ENCODE measurements around the gene C1R. TPM values are rescaled to one million over a fixed set of nuclear protein-coding genes. Genes with fewer than 3 reads are reported as not detected.

Gene C1R
- total RNA-seq, 1 donor from 2014 or later = 0.78 TPM

DNA sequence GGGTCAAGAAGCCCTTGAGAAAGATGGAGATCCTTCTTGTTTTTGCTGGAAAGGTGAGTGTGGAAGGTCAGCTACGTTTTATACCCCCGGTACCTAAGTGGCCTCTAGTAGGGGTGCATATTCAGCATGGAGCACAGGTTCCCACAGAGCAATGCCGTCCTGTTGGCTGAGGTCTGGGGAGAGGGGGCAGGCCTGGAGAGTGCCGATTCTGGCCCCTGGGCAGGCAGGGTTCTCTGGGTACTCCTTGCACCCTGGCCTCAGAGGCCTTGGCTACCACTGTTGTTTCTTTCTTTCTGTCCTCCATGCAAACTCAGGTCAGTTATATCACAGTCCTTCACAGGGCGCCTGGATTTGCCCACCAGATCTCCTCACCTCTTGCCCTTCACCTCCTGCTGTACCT is 27.9 kb upstream of the C1R start:
- DNase-seq (no peak), ATAC-seq (ENCODE audit: low read depth) (no peak)
- CTCF ChIA-PET = interaction anchor here (0.6 to 1.1 kb wide), 2 partner anchors 11 to 631 kb away, joined by 3 read pairs; partner anchors contain the start of gene C1RL
- Mint-ChIP-seq H3K4me1 (no peaks in the 10 kb centered on the region), H3K9me3 (no peaks in the 10 kb centered on the region), H3K36me3 (ENCODE audit: low read depth) (peaks cover 10% of the 10 kb centered on the region), H3K4me3 (no peak overlapping the region), H3K27me3 (no peaks in the 10 kb centered on the region), H3K27ac (no peak overlapping the region)
- POLR2A ChIA-PET = no interaction called here
- TF ChIP-seq, protein P1, sequence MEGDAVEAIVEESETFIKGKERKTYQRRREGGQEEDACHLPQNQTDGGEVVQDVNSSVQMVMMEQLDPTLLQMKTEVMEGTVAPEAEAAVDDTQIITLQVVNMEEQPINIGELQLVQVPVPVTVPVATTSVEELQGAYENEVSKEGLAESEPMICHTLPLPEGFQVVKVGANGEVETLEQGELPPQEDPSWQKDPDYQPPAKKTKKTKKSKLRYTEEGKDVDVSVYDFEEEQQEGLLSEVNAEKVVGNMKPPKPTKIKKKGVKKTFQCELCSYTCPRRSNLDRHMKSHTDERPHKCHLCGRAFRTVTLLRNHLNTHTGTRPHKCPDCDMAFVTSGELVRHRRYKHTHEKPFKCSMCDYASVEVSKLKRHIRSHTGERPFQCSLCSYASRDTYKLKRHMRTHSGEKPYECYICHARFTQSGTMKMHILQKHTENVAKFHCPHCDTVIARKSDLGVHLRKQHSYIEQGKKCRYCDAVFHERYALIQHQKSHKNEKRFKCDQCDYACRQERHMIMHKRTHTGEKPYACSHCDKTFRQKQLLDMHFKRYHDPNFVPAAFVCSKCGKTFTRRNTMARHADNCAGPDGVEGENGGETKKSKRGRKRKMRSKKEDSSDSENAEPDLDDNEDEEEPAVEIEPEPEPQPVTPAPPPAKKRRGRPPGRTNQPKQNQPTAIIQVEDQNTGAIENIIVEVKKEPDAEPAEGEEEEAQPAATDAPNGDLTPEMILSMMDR (IDR thresholded peaks at IDR 0.05) = no peak
- intact Hi-C loops (cut with micrococcal nuclease) = no loop called here

GRCh38 chr12:7118881-7119280 is 26.6 kb upstream of the C1R start:
- intact Hi-C loops (cut with micrococcal nuclease) = no loop called here
- H3K36me3 Mint-ChIP-seq (ENCODE audit: low read depth) = peaks cover 19% of the 10 kb centered on the region
- H3K9me3 Mint-ChIP-seq = no peaks in the 10 kb centered on the region
- no peak overlapping the region for H3K4me3 Mint-ChIP-seq
- no peak overlapping the region for H3K27ac Mint-ChIP-seq
- ChIA-PET CTCF (no interaction called here), POLR2A (interaction anchor here (0.7 kb wide), 1 partner anchor 17 kb away, joined by 6 read pairs; no protein-coding TSS in a partner anchor)
- no peaks in the 10 kb centered on the region for H3K4me1 Mint-ChIP-seq
- no peaks in the 10 kb centered on the region for H3K27me3 Mint-ChIP-seq
- DNase-seq (no peak), ATAC-seq (ENCODE audit: low read depth) (no peak)
- TF ChIP-seq, protein P1 (IDR thresholded peaks at IDR 0.05) = no peak

DNA sequence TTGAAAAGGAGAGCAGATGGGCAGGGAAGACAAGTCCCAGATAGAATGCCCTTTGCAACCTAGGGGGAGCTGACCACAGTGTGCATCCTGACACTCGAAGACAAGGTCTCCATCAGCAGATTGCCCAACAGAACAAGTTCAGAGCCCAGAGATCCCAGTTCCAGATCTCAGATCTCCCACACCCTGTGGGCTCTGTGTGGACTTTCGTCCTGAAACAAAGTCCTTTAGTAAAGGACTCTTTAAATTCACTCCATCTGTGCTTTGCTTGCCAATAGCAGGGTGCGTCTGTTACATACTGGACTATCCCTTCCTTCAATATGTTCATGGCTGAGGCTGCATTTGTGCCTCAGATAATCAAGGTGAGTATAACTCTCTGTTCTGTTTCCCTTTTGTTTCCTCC is 25.4 kb upstream of the C1R start:
- intact Hi-C loops (cut with micrococcal nuclease) = no loop called here
- POLR2A ChIA-PET = no interaction called here
- peaks cover 5% of the 10 kb centered on the region for H3K4me1 Mint-ChIP-seq
- H3K36me3 Mint-ChIP-seq (ENCODE audit: low read depth) = peaks cover 19% of the 10 kb centered on the region
- H3K27ac Mint-ChIP-seq = no peak overlapping the region
- TF ChIP-seq, protein P1 (IDR thresholded peaks at IDR 0.05) = no peak
- H3K9me3 Mint-ChIP-seq = no peaks in the 10 kb centered on the region
- DNase-seq (no peak), ATAC-seq (ENCODE audit: low read depth) (no peak)
- CTCF ChIA-PET = interaction anchor here (1.3 kb wide), 1 partner anchor 9 kb away, joined by 5 read pairs; the partner anchor contains the start of gene C1RL
- no peaks in the 10 kb centered on the region for H3K27me3 Mint-ChIP-seq
- H3K4me3 Mint-ChIP-seq = no peak overlapping the region

DNA sequence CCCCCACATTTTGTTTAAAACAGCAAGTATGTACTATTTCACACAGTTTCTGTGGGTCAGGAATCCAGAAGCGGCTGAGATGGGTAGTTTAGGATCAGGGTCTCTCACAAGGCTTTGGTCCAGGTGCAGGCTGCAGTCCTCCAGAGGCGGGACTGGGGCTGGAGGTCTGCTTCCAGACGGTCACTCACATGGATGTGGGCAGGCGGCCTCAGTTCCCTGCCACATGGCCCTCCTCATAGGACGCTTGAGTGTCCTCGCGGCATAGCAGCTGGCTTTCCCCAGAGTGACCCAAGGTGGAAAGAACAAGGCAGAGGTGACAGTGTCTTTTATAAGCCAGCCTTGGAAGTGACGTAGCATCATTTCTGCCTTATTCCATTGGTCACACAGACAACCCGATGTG is 24.7 kb upstream of the C1R start:
- Mint-ChIP-seq H3K27me3 (no peaks in the 10 kb centered on the region), H3K36me3 (ENCODE audit: low read depth) (peaks cover 19% of the 10 kb centered on the region), H3K9me3 (no peaks in the 10 kb centered on the region), H3K4me3 (no peak overlapping the region), H3K27ac (no peak overlapping the region), H3K4me1 (peaks cover 5% of the 10 kb centered on the region)
- intact Hi-C loops (cut with micrococcal nuclease) = no loop called here
- no peak for DNase-seq
- TF ChIP-seq, protein P1 (IDR thresholded peaks at IDR 0.05) = no peak
- CTCF ChIA-PET = interaction anchor here (0.9 kb wide), 1 partner anchor 247 kb away, joined by 3 read pairs; no protein-coding TSS in a partner anchor
- ATAC-seq (ENCODE audit: low read depth) = no peak
- POLR2A ChIA-PET = no interaction called here

DNA sequence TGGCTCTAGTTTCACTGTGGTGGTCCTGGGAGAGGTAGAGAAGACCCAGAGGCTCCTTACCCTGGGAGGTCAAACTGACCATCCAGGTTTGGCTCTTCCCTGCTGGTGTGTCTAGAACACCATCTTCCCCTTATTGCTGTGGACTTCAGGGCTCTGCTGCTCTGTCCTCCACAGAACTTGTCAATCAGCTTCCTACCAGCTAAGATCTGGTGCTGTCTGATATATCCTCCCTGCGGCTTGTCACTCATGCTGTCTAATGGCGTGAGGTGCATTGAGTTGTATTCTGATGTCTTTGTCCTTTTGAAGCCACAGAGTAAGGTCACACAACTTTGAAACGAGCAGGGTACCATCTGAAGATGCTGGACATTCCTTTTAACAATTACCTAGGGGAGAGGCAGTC is 24.0 kb upstream of the C1R start:
- peaks cover 21% of the 10 kb centered on the region for H3K36me3 Mint-ChIP-seq (ENCODE audit: low read depth)
- no peak overlapping the region for H3K27ac Mint-ChIP-seq
- no peak for DNase-seq
- intact Hi-C loops (cut with micrococcal nuclease) = no loop called here
- H3K27me3 Mint-ChIP-seq = no peaks in the 10 kb centered on the region
- ChIA-PET POLR2A (interaction anchor here (0.6 kb wide), 1 partner anchor 690 kb away, joined by 3 read pairs; no protein-coding TSS in a partner anchor), CTCF (interaction anchor here (0.9 kb wide), 1 partner anchor 247 kb away, joined by 3 read pairs; no protein-coding TSS in a partner anchor)
- H3K4me1 Mint-ChIP-seq = peaks cover 5% of the 10 kb centered on the region
- H3K4me3 Mint-ChIP-seq = no peak overlapping the region
- TF ChIP-seq, protein P1 (IDR thresholded peaks at IDR 0.05) = no peak
- ATAC-seq (ENCODE audit: low read depth) = no peak
- H3K9me3 Mint-ChIP-seq = no peaks in the 10 kb centered on the region

All from activated B cell treated with CpG ODN at 0.5 μM for 24 hours (primary cell).